PC-3 (cell line): ENCODE measurements around the gene KLHL2. TPM values are rescaled to one million over a fixed set of nuclear protein-coding genes. Genes with fewer than 3 reads are reported as not detected.

Source experiments
- ATAC-seq: fragments of 200-7000 bp; cut with Tn5 transposase; 2 replicates; pipeline ENCODE4 v1.9.1; 2020; ENCODE audit warnings: mild to moderate bottlenecking, moderate library complexity
- BruUV-seq: library from RNA; stranded (reverse); fragments of 400-500 nt; replicated peaks from 2 replicates; lab custom pipeline; 2021; lab: Mats Ljungman, UMichigan
- CTCF ChIA-PET: fragments of 300-600 bp; sonication (Branson Sonifier 250); formaldehyde crosslinking; loops from one replicate; lab custom pipeline; 2022; ENCODE audit warnings: antibody characterized with exemption; lab: Charles Lee
- POLR2A ChIA-PET: fragments of 300-600 bp; sonication (Branson Sonifier 250); formaldehyde crosslinking; loops from one replicate; lab custom pipeline; 2022; ENCODE audit warnings: antibody characterized with exemption; ENCODE audit not compliant: unreplicated experiment; lab: Charles Lee
- DNase-seq: peaks from one replicate; pipeline ENCODE4 v3.0.0-alpha.2; 2015
- H2AFZ ChIP-seq: fragments of 300-600 bp; sonication (generic); 2 replicates; pipeline ENCODE4 v1.6.0; 2016; ENCODE audit warnings: antibody characterized with exemption, low read length
- H3F3A ChIP-seq: fragments of 300-600 bp; sonication (generic); one replicate; pipeline ENCODE4 v1.6.0; 2017; ENCODE audit warnings: antibody characterized with exemption, low read length, control low read depth, mild to moderate bottlenecking; ENCODE audit not compliant: unreplicated experiment
- H3K27ac ChIP-seq: fragments of 300-600 bp; sonication (generic); 2 replicates; pipeline ENCODE4 v1.5.1; 2016; ENCODE audit warnings: mild to moderate bottlenecking, low read length
- H3K27me3 ChIP-seq: fragments of 300-600 bp; sonication (generic); 2 replicates; pipeline ENCODE4 v1.6.1; 2016; ENCODE audit warnings: low read length, mixed read lengths
- H3K36me3 ChIP-seq: fragments of 300-600 bp; sonication (generic); 2 replicates; pipeline ENCODE4 v1.6.1; 2016; ENCODE audit warnings: low read depth, mixed run types, low read length, mixed read lengths
- H3K4me1 ChIP-seq: fragments of 300-600 bp; sonication (generic); 2 replicates; pipeline ENCODE4 v1.5.1; 2016; ENCODE audit warnings: low read length; ENCODE audit not compliant: insufficient read depth
- H3K4me2 ChIP-seq: fragments of 300-600 bp; sonication (generic); 2 replicates; pipeline ENCODE4 v1.6.0; 2016; ENCODE audit warnings: low read length
- H3K4me3 ChIP-seq: fragments of 300-600 bp; sonication (generic); 2 replicates; pipeline ENCODE4 v1.5.1; 2016; ENCODE audit warnings: mild to moderate bottlenecking, low read length, mixed read lengths
- H3K79me2 ChIP-seq: fragments of 300-600 bp; sonication (generic); 2 replicates; pipeline ENCODE4 v1.6.1; 2017; ENCODE audit warnings: low read length, mixed read lengths
- H3K9ac ChIP-seq: fragments of 300-600 bp; sonication (generic); 2 replicates; pipeline ENCODE4 v1.6.0; 2016; ENCODE audit warnings: mild to moderate bottlenecking, low read length
- H3K9me2 ChIP-seq: fragments of 300-600 bp; sonication (generic); replicated peaks from 2 replicates; pipeline ENCODE4 v1.6.1; 2016; ENCODE audit warnings: mixed run types, low read length, mixed read lengths
- H3K9me3 ChIP-seq: fragments of 300-600 bp; sonication (generic); 2 replicates; pipeline ENCODE4 v1.6.1; 2016; ENCODE audit warnings: low read length, mixed read lengths
- H4K20me1 ChIP-seq: fragments of 300-600 bp; sonication (generic); 2 replicates; pipeline ENCODE4 v1.6.1; 2016; ENCODE audit warnings: low read length, mixed read lengths
- EZH2 ChIP-seq: fragments of 300-600 bp; sonication (generic); IDR thresholded peaks from one replicate; pipeline ENCODE4 v1.6.1; 2017; ENCODE audit warnings: antibody characterized with exemption, mild to moderate bottlenecking, low read length; ENCODE audit not compliant: unreplicated experiment
- EZH2phosphoT487 ChIP-seq: fragments of 300-600 bp; sonication (generic); IDR thresholded peaks from 2 replicates; pipeline ENCODE4 v1.6.1; 2018; ENCODE audit warnings: mild to moderate bottlenecking, antibody characterized with exemption, low read length, borderline replicate concordance
- intact Hi-C: fragments of 100-400 bp; cut with micrococcal nuclease; formaldehyde crosslinking; loops from 2 replicates; pipeline ENCODE4 v1.9.0; 2023
- total RNA-seq: library from RNA; depleted of rRNA; stranded (reverse); fragments of >200 nt; gene quantifications from 2 replicates; pipeline ENCODE4 v1.2.3, GENCODE V29; 2014
- TF ChIP-seq, protein P1 (sequence below): fragments of 300-600 bp; sonication (generic); conservative IDR thresholded peaks from 2 replicates; pipeline ENCODE4 v1.5.1; 2017; ENCODE audit warnings: antibody characterized with exemption, low read depth, mild to moderate bottlenecking, low read length

Gene KLHL2
- total RNA-seq, 1 experiment from 2014 or later = 10.0 TPM

DNA sequence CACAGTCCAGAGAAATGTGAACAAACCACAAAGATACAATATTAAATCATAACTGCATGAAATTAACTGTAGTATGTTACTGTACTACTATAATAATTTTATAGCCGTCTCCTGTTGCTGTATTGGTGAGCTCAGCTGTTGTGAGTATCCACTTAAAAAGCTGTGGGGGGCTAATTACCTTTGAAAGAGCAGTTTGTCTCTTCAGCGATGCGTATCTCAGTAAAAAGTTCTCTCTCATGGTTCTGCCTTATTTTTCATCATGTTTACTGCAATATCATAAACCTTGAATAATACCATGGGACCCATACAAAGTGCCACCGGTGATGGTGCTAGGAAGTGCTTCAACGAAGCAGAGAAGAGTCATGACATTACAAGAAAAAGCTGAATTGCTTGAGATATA, 111.7 kb downstream of the KLHL2 start:
- H3K9ac ChIP-seq = no peak overlapping the region
- DNase-seq (no peak), ATAC-seq (no peak)
- ChIA-PET CTCF (no interaction called here), POLR2A (no interaction called here)
- no peaks in the 10 kb centered on the region for H4K20me1 ChIP-seq
- H3K27me3 ChIP-seq = no peaks in the 10 kb centered on the region
- H3K9me2 ChIP-seq = no peaks in the 10 kb centered on the region
- no peaks in the 10 kb centered on the region for H3K9me3 ChIP-seq
- TF ChIP-seq, protein P1, sequence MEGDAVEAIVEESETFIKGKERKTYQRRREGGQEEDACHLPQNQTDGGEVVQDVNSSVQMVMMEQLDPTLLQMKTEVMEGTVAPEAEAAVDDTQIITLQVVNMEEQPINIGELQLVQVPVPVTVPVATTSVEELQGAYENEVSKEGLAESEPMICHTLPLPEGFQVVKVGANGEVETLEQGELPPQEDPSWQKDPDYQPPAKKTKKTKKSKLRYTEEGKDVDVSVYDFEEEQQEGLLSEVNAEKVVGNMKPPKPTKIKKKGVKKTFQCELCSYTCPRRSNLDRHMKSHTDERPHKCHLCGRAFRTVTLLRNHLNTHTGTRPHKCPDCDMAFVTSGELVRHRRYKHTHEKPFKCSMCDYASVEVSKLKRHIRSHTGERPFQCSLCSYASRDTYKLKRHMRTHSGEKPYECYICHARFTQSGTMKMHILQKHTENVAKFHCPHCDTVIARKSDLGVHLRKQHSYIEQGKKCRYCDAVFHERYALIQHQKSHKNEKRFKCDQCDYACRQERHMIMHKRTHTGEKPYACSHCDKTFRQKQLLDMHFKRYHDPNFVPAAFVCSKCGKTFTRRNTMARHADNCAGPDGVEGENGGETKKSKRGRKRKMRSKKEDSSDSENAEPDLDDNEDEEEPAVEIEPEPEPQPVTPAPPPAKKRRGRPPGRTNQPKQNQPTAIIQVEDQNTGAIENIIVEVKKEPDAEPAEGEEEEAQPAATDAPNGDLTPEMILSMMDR = no peak
- TF ChIP-seq EZH2 (no peak), EZH2phosphoT487 (no peak)
- BruUV-seq = no TSS peak
- H3K4me3 ChIP-seq = no peak overlapping the region
- no peak overlapping the region for H3K27ac ChIP-seq
- intact Hi-C loops = no loop called here
- H3F3A ChIP-seq = no peaks in the 10 kb centered on the region
- no peaks in the 10 kb centered on the region for H3K79me2 ChIP-seq
- H3K4me2 ChIP-seq = no peak overlapping the region
- H3K4me1 ChIP-seq = no peaks in the 10 kb centered on the region
- H2AFZ ChIP-seq = no peak overlapping the region
- H3K36me3 ChIP-seq = no peaks in the 10 kb centered on the region; the same call in 1 of the 2 replicates

DNA sequence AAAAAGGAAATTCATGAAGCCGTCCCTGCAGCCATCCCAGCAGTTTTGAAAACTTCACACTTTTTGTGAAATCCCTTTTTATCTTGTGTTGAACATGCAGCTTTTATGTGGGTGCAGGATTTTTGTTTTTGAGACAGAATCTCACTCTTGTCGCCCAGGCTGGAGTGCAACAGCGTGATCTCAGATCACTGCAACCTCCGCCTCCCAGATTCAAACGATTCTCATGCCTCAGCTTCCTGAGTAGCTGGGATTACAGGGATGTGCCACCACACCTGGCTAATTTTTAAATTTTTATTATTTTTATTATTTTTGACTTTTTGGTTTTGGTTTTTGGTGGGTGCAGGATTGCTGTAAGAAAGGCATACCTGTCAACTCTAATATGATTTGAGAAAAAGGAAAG, 112.1 kb downstream of the KLHL2 start:
- H3K9me3 ChIP-seq = no peaks in the 10 kb centered on the region
- H4K20me1 ChIP-seq = no peaks in the 10 kb centered on the region
- ATAC-seq = no peak
- no peak overlapping the region for H3K4me3 ChIP-seq
- CTCF ChIA-PET = no interaction called here
- no peaks in the 10 kb centered on the region for H3K9me2 ChIP-seq
- POLR2A ChIA-PET = no interaction called here
- H3K79me2 ChIP-seq = no peaks in the 10 kb centered on the region
- no peak for DNase-seq
- H3K4me2 ChIP-seq = no peak overlapping the region
- no peaks in the 10 kb centered on the region for H3K27me3 ChIP-seq
- no peaks in the 10 kb centered on the region for H3K4me1 ChIP-seq
- TF ChIP-seq, protein P1 = no peak
- TF ChIP-seq EZH2phosphoT487 (no peak), EZH2 (no peak)
- no peak overlapping the region for H3K9ac ChIP-seq
- H3F3A ChIP-seq = no peaks in the 10 kb centered on the region
- peaks cover 2% of the 10 kb centered on the region for H3K36me3 ChIP-seq
- no TSS peak for BruUV-seq
- no peak overlapping the region for H2AFZ ChIP-seq
- no peak overlapping the region for H3K27ac ChIP-seq
- intact Hi-C loops = no loop called here

DNA sequence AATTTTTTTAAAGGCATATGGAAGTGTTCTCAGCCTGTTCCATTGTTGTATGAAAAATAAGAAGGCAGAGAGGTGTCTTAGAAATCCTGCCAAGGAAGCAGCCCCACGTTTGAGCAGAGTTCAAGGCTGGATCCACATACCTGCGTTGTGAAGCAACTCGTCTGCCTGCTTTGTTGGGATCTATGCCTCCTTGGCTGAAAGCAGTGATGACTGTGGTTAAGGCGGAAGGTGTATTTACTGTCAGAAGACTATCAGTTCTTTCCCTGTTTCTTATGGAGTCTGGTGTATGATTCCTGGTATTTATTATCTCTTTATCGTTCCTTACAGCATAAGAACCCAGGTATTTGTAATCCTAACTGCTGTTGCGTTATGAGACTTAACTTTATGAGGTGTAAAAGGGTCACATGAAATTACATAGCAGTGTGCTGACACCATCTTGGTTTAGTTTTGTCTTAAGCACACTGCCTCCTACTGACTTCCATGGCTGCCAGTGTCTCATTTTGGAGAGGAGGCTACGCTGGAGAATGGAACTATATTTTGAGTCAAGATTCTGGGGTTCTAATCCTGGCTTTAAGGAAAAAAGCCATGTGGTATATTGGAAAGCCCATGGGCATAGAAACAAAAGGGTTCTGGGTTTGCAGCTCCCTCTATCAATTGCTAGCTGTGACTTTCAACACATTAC, 117.0 kb downstream of the KLHL2 start:
- Histone ChIP-seq H3K4me1 (peaks cover 14% of the 10 kb centered on the region), H3K9ac (no peak overlapping the region), H2AFZ (no peak overlapping the region), H3F3A (no peaks in the 10 kb centered on the region), H3K36me3 (peaks cover 6% of the 10 kb centered on the region; the same call in 1 of the 2 replicates), H3K4me3 (no peak overlapping the region), H3K4me2 (no peak overlapping the region), H3K9me3 (no peaks in the 10 kb centered on the region), H4K20me1 (no peaks in the 10 kb centered on the region), H3K9me2 (no peaks in the 10 kb centered on the region), H3K27me3 (no peaks in the 10 kb centered on the region), H3K79me2 (peaks cover 18% of the 10 kb centered on the region), H3K27ac (no peak overlapping the region)
- intact Hi-C loops = no loop called here
- BruUV-seq = no TSS peak
- TF ChIP-seq EZH2phosphoT487 (no peak), EZH2 (no peak)
- TF ChIP-seq, protein P1 = no peak
- ATAC-seq (no peak), DNase-seq (no peak)
- CTCF ChIA-PET = no interaction called here
- POLR2A ChIA-PET = interaction anchor here (0.6 kb wide), 1 partner anchor 10 kb away, joined by 6 read pairs; no protein-coding TSS in a partner anchor
